Islet precursor cell (in vitro differentiated cells): Measurements from ENCODE around the gene BCL2.

Source experiments
- DNase-seq: peaks from one replicate; pipeline ENCODE4 v3.0.0-alpha.2; 2018

The BCL2 gene

DNA sequence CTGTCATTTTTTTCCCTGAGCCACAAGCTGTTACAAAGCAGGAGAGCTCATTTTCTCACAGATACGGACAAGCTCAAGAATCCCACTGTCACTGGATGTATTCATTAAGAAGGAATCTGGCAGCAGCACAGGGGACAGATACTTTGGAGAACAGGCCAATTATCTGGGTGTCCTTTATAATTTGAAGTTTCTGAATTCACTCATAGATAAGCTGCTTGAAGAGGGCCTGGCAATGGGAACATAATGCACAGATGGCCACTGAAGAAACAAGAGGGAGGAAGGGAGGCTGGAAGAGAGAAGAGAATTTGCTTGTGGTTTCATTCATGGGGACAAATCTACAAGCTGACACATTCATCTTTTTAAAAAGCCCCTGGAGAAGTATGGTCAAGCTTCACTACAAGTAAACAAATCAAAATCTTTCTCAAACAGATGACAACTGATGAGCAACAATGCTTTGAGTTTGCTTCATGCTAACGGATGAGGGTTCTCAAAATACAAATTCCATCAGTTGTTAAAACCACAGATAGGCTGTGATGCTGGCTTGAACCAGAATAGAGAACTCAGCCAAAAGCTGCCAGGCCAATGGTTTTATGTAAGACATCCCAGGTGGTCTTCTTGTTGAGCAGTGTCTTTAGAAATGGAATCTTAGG, 11.9 kb downstream of the BCL2 start:
- DNase-seq = no peak

GRCh38 chr18:63306819-63307550, 12.6 kb downstream of the BCL2 start:
- no peak for DNase-seq

DNA sequence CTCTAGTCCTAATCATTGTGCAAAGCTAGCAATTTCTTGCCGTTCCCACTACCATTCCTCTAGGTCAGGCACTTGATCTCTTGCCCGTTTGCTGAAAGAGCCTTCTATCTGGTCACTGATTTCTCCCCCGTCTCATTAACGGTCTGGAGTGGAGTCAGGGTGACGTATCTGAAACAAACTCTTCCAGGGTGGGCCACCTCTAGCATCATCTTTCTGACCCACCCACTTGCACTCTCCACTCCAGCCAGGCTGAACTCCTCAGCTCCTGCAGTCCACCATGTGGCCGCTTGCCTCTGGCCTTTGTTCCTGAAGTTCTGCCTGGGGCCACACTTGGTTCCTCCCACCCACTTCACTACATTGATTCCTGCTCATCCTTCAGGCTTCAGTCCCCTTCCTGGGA, 13.3 kb downstream of the BCL2 start:
- no peak for DNase-seq

DNA sequence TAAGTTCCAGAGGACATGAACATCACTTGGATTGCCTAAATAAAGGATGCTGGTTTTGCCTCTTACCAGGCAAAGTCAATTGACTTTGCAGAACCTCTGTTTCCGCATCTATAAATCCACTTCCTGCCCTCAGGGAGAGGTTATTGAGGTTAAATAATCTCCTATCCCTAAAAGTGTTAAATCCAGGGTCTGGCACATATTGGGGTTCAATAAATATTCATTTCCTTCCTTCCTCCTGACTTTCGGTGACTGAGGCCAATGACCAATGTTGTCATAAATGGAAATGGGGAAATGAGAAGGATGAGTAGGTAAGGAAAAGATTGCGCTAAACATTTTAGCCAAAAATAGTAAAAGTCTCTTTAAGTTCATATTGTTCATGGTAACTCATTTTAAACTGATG, 16.0 kb downstream of the BCL2 start:
- DNase-seq = no peak

DNA sequence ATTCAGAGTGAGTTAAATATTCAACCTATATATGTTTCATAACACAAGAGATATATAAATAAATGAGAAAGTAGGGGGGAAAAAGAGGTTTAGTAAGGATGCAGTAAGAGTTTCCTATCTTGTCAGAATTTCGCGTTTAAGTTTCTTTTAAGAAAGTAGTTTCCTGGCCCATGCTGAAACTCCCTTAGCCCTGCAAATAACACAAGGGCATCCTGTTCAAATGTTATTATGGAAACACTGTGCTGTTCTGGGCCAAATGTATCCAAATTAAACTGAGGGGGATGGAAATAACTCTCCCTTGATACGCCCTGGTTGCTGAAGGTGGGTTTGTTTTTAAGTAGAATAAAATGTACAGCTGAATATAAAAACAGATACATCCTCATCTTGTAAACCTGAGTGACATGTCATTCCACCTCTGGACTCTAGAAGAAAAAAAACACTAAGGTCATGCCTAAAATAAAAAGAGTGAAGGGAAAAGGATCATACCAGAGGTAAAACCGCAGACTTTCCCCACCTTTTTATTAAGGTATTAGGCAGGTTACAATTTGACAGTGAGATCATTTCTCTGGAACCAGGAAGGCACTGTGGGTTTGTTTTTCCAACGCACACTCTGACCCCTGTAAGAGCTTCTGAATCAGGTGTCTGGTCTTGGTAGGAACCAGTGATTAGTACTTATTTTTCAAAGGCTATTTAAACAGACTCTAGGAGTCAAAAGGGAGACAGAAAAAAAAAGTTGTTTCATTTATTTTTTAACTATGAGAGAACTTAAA, 16.7 kb downstream of the BCL2 start:
- no peak for DNase-seq

- no peak for DNase-seq
These were observed 17.3 kb downstream of the BCL2 start for GRCh38 chr18:63302220-63302619.

DNA sequence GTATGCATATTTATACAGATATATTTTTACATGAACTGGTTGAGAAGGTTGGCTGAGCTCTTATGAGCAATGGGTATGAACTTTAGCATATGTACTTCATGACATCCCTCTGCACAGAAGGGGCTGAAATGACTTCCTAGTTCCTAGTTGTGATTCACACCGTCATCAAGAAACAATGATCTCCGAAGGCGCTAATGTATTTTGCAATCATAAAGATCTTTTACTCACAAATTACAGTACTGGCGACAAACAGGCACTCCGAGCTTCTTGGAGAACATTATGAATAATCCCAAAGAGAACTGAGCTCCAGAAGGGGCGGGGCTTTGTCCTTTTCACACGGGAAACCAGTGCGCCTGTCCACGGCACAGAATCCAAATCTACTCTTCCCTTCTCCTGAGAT, 18.1 kb downstream of the BCL2 start:
- DNase-seq = no peak

GRCh38 chr18:63299837-63300745, 19.5 kb downstream of the BCL2 start:
- DNase-seq = no peak

- DNase-seq = no peak
These were observed 20.9 kb downstream of the BCL2 start for GRCh38 chr18:63298400-63299365.

DNA sequence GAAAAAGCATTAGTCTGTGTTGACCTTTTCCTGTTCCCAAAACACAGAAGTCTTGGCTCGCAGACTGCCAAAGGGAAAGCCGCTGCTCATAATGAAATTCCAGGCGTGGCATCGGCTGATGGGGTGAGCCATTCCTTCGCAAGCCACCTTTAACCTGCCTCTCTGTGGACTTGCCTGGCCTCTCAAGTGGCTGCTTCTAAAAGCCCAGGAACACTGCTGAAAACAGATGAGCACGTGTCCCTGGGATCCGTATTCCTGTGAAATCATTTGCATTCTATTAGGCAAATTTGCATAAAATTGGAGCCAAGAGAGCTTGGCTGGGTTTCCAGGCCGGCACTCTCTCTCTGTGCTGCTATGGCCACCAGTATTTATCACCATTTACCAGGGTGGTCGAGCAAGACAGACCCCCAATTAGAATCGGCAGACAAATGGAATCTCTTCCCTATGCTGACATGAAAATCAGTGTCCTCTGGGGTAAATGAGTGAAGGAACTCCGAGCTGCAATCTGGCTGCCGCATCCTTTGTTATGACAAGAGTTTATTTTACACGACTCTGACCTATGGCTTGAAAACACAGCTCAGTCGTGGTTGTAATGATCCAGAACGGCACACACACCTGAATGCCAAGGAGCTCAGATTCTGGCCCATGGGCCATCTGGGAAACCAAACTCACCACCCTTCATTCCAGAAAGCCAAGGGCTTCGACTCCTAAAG, 21.7 kb downstream of the BCL2 start:
- no peak for DNase-seq

- DNase-seq = no peak
These were observed 25.6 kb downstream of the BCL2 start for GRCh38 chr18:63293935-63294334.

DNA sequence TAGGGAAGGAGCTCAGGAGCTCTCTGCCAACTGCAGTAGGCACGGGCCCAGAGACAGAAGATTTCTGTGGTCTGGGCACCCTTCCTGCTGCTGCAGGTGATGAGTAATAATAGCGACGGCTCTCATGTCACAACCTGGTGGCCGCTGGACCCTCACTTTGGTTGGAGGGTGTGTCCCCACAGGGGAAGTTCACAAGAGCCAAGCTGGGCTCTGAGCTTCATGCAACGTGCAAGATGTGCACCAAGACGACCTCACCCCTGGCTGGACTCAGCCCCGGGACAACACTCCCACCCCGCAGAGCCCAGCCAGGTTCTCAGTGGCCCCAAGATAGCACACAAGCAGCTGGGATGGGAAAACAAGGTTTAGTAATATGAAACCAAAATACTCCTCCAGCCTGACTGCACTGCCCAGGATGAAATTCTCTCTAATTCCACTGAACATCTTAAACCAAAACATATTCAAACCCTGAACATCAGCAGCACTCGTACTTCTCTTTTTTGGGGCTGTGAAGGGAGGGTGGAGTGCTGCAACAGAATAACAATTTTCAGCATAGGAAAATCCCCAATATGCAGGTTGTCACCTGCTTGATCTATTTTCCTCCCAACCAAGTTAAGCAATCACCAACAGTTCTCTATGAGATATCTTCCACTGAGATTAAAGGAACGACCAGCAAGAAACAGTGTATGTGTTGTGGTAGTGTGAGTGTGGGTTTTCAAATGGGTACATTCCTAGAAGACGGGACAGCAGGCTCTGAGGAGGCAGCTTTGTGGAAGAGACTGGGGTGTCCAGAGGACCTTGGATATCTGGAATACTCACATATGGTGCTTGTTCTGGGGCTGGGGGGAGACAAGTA, 26.5 kb downstream of the BCL2 start:
- no peak for DNase-seq

DNA sequence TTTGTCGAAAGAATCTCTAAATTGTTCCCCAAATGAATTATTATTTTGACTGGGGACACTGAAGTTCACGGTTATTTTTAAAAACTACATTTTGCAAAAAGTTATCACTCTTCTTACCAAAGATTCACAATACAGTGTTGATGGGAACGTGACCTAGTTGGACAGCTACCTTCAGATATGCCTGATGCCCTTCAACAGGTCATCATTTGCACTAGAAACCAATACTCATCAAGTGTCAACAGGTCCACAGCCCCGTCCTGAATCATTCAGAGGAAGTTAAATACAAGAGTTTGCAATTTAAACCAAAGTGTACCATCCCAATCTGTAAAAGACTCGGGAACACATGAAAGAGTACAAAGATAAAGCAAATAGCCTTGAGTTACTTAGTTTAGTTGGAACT, 28.3 kb downstream of the BCL2 start:
- DNase-seq = no peak

DNA sequence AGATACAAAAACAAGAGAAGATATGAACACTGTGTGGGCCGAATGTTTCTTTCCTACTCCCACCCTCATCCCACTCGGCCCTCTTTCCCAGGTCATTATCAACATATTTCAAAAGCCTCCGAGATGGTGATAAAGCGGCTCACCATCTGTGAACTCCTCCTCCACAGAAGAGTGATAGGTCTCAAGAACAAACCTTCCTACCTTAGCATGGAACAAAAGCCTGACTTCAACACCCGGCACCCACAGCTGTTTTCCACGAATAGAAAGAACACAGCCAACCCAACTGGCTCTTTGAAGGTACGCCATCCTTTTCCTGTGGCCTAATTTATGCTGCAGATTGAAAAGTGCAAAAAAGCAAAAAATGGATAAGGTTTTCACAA, 28.8 kb downstream of the BCL2 start:
- DNase-seq = no peak

- no peak for DNase-seq
These were observed 29.3 kb downstream of the BCL2 start for GRCh38 chr18:63290166-63290820.

DNA sequence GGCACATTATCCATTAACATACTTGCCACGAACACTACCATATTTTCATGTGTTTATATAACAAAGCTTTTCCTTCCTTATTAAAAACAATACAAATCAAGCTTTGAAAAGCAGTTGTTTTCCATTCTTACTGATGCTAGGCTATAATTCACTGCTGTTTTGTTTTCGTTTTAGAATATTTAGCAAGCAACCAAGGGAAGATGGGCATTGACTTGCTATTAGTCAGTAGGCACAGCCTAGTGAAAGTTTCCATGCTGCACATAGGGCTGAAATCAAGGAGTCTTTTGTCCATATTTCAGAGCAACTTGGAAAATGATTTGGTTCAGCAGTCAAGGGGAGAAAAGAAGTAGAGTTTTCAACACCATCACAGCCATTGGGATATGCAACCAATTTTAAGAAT, 31.3 kb downstream of the BCL2 start:
- DNase-seq = no peak

DNA sequence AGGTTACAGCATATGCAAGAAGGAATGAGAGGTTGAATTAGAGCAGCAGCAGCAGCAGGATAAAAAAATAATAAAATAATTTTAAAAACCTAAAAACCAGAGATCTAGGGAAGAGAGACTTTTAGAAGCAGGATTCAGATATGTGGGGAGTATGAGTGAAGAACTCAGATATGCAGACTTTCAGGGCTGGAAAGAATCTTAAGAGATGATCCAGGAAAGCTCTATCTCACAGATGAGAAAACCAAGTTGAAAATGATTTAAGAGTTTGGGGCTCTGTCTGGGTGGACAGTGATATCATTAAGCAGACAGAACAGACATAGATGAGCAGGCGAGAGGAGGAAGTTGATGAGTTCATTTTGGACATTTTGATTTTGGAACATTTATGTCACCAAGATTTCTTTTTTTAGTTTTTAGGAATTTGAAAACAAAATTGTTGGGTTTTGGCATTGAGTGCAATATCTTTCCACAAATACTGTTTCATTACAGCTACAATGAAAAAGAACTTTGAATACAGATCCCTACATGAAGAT, 31.8 kb downstream of the BCL2 start:
- no peak for DNase-seq

GRCh38 chr18:63286926-63287325, 32.6 kb downstream of the BCL2 start:
- DNase-seq = no peak
